Nucleus accumbens (tissue), 56 donors: ENCODE measurements around the gene GP1BA.
"Not testable (repeated sequence)": the region's sequence is repeated elsewhere in the genome, so short reads cannot be mapped to it uniquely, and the experiment has no call there.

ENCODE experiments used
- DNase-seq, 56 donors: peaks; one replicate each; lab custom pipeline; 2025; lab: John Stamatoyannopoulos, UW

GP1BA gene

GRCh38 chr17:4901108-4901647 is 30.9 kb upstream of the GP1BA start:
- DNase-seq, result no peak

- peak in 30 of 56 donors; percentile 7 to 76 (median 43) for DNase-seq
These were observed 30.3 kb upstream of the GP1BA start for GRCh38 chr17:4901648-4902344.

GRCh38 chr17:4902540-4902939 is 29.5 kb upstream of the GP1BA start:
- no peak for DNase-seq

- peak in 46 of 56 donors; percentile 10 to 87 (median 48) for DNase-seq
These were observed 28.8 kb upstream of the GP1BA start, which contains the start of gene CHRNE for GRCh38 chr17:4903051-4903818. Gene CHRNE, minus strand, starts transcription at chr17:4903098. Its CDS starts 35 bp downstream, at chr17:4903063.

GRCh38 chr17:4906642-4907041 is 25.4 kb upstream of the GP1BA start:
- not testable (repeated sequence) for DNase-seq

- peak in 2 of 56 donors; percentile 7 to 16 for DNase-seq
These were observed 23.8 kb upstream of the GP1BA start for GRCh38 chr17:4908301-4908700.

GRCh38 chr17:4908711-4909496 is 23.2 kb upstream of the GP1BA start:
- peak in 51 of 56 donors; percentile 18 to 87 (median 70) for DNase-seq

- DNase-seq, result no peak
These were observed 18.1 kb upstream of the GP1BA start for GRCh38 chr17:4913994-4914393.

- DNase-seq, result not testable (repeated sequence)
These were observed 17.5 kb upstream of the GP1BA start for GRCh38 chr17:4914551-4914950.

GRCh38 chr17:4919511-4920047 is 12.5 kb upstream of the GP1BA start:
- DNase-seq, result no peak

GRCh38 chr17:4920351-4921048 is 11.6 kb upstream of the GP1BA start:
- no peak for DNase-seq

GRCh38 chr17:4921320-4921719 is 10.8 kb upstream of the GP1BA start:
- DNase-seq, result no peak

GRCh38 chr17:4926577-4927335 is 5.3 kb upstream of the GP1BA start:
- not testable (repeated sequence) for DNase-seq

- no peak for DNase-seq
These were observed 3.2 kb upstream of the GP1BA start for GRCh38 chr17:4928881-4929280.

- DNase-seq, result no peak
These were observed 679 bp downstream of the GP1BA start for GRCh38 chr17:4932756-4933155.

GRCh38 chr17:4933646-4934045 is 1.6 kb downstream of the GP1BA start:
- DNase-seq, result no peak

GRCh38 chr17:4934173-4934979 is 2.3 kb downstream of the GP1BA start:
- peak in 2 of 56 donors; percentile 15 to 25 for DNase-seq

- DNase-seq, result no peak
These were observed 3.6 kb downstream of the GP1BA start for GRCh38 chr17:4935650-4936049.
